SK-N-MC (cell line): Measurements from ENCODE around the gene OR1L6.

Experiments used
- DNase-seq: peaks from one replicate; pipeline ENCODE4 v3.0.0-alpha.2; 2011; ENCODE audit warnings: low read depth, low spot score
- H3K27ac ChIP-seq: fragments of 200-600 bp; sonication (generic); 2 replicates; pipeline ENCODE4 v1.5.1; 2016; ENCODE audit warnings: mixed run types
- H3K36me3 ChIP-seq: fragments of 200-600 bp; sonication (generic); 2 replicates; pipeline ENCODE4 v1.6.1; 2017; ENCODE audit warnings: antibody characterized with exemption, low read length, mixed read lengths; ENCODE audit not compliant: insufficient read depth
- H3K4me3 ChIP-seq: fragments of 200-600 bp; sonication (generic); 2 replicates; pipeline ENCODE4 v1.5.1; 2016
- H3K9ac ChIP-seq: fragments of 200-600 bp; sonication (generic); 2 replicates; pipeline ENCODE4 v1.8.0; 2017; ENCODE audit warnings: mixed run types, mixed read lengths; ENCODE audit not compliant: insufficient read length
- H3K9me3 ChIP-seq: fragments of 200-600 bp; sonication (generic); 2 replicates; pipeline ENCODE4 v1.6.1; 2017; ENCODE audit warnings: low read depth, mild to moderate bottlenecking, antibody characterized with exemption, low read length, moderate library complexity, mixed read lengths
- EZH2 ChIP-seq: fragments of 200-600 bp; sonication (generic); IDR thresholded peaks from one replicate; pipeline ENCODE4 v1.6.1; 2017; ENCODE audit warnings: antibody characterized with exemption
- FOXP2 ChIP-seq: optimal IDR thresholded peaks from 2 replicates; pipeline ENCODE3; 2011; ENCODE audit warnings: mild to moderate bottlenecking, moderate library complexity; ENCODE audit not compliant: insufficient read depth; ENCODE audit errors: extremely low read length, control extremely low read depth
- POLR2AphosphoS5 ChIP-seq: IDR thresholded peaks from 2 replicates; pipeline ENCODE4 v1.6.1; 2012; ENCODE audit warnings: mild to moderate bottlenecking, low read depth, low read length, borderline replicate concordance

Gene OR1L6

GRCh38 chr9:122791872-122792669 is 50.0 kb downstream of the OR1L6 start:
- no peaks in the 10 kb centered on the region for H3K9me3 ChIP-seq
- no peak for TF ChIP-seq EZH2
- no peak for TF ChIP-seq POLR2AphosphoS5
- no peak for TF ChIP-seq FOXP2
- DNase-seq, result no peak

DNA sequence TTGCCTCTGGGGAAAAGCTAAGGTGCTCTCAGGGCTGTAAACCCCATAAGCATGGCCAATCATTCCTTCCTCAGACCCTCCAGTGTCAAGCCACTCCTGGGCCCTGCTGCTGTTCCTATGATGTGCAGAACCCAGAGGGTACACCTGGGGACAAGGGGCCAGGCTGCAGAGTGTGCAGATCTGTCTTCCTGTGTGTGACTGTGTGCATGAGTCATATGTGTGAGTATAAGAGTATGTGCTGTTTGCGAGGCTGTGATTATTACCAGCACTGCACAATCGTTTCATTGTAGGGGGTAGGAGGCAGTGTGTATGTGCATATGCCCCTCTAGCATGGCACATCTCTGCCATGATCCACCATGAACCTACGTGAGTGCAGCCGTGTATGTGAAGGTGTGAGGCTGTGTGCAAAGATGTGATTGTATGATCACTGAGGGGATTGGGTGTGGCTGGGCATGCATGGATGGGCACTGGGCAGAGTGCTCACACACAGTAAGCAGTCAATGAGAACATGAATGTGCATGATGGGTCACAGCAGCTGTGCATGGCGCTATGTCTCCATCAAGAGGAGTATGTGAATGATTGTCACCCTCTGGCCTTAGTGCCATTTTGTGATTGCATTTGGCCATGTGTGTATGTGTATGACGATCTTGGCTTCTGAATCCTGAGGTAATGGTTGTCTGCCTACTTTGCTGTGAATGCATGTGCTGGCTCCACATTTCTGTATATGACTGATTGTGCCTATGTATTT is 55.4 kb downstream of the OR1L6 start:
- no peak for DNase-seq
- no peaks in the 10 kb centered on the region for H3K36me3 ChIP-seq
- H3K9me3 ChIP-seq, result no peaks in the 10 kb centered on the region
- TF ChIP-seq EZH2 (no peak), POLR2AphosphoS5 (no peak), FOXP2 (no peak)
- H3K4me3 ChIP-seq, result no peak overlapping the region
- no peak overlapping the region for H3K27ac ChIP-seq
- no peak overlapping the region for H3K9ac ChIP-seq

More at GRCh38 chr9:122791872-122792669, 50.0 kb downstream of the OR1L6 start:
- Histone ChIP-seq H3K27ac (no peak overlapping the region), H3K9ac (no peak overlapping the region), H3K4me3 (no peak overlapping the region), H3K36me3 (no peaks in the 10 kb centered on the region)
